GM12878 (cell line): Measurements from ENCODE around the gene RPL22. TPM values are rescaled to one million over a fixed set of nuclear protein-coding genes. Genes with fewer than 3 reads are reported as not detected.

ENCODE experiments used
- ATAC-seq: fragments of 200-7000 bp; cut with Tn5 transposase; 3 replicates; pipeline ENCODE4 v1.9.1; 2020; ENCODE audit warnings: mild to moderate bottlenecking, moderate library complexity
- BruUV-seq: library from RNA; stranded (reverse); fragments of 400-500 nt; replicated peaks from 2 replicates; lab custom pipeline; 2021; lab: Mats Ljungman, UMichigan
- CTCF ChIA-PET: fragments of 300-600 bp; sonication (Branson Sonifier 250); formaldehyde crosslinking; extraction: SDS; loops from one replicate; lab custom pipeline; 2021; ENCODE audit warnings: inconsistent platforms; lab: Yijun Ruan, JAX
- POLR2A ChIA-PET: fragments of 350-600 bp; formaldehyde crosslinking; extraction: SDS; loops from one replicate; lab custom pipeline; 2021; ENCODE audit warnings: inconsistent platforms; lab: Charles Lee
- RAD21 ChIA-PET: fragments of 300-600 bp; sonication (Branson Sonifier 250); formaldehyde crosslinking; loops from one replicate; lab custom pipeline; 2023; ENCODE audit warnings: antibody characterized with exemption; ENCODE audit not compliant: unreplicated experiment; lab: Charles Lee
- SMC1A ChIA-PET: fragments of 300-600 bp; sonication (Branson Sonifier 250); formaldehyde crosslinking; loops from one replicate; lab custom pipeline; 2023; ENCODE audit not compliant: unreplicated experiment, uncharacterized antibody; lab: Charles Lee
- DNase-seq: peaks from one replicate; pipeline ENCODE4 v3.0.0-alpha.2; 2011; ENCODE audit warnings: low read depth, low spot score
- FAIRE-seq: peaks from 3 replicates; lab custom pipeline; 2011; peaks lifted over from hg19 to GRCh38; lab: Jason Lieb, UNC
- H2AFZ ChIP-seq: 2 replicates; pipeline ENCODE4 v1.6.0; 2011; ENCODE audit warnings: low read depth, low read length, control low read depth; ENCODE audit not compliant: control insufficient read depth
- H3K27ac ChIP-seq: 2 replicates; pipeline ENCODE4 v1.5.1; 2011; ENCODE audit warnings: control low read depth; ENCODE audit not compliant: control insufficient read depth, insufficient read depth
- H3K27me3 ChIP-seq, 2 experiments: replicated peaks in 1 of 2; 2 replicates each; pipeline versions ENCODE4 v1.6.0 to v1.6.1; 2011; ENCODE audit warnings: low read length in 1 of 2; ENCODE audit not compliant: control insufficient read depth in 2 of 2, insufficient read depth in 2 of 2
- H3K36me3 ChIP-seq, 2 experiments: 2 replicates each; pipeline ENCODE4 v1.5.1; 2011; ENCODE audit warnings: low read length in 1 of 2; ENCODE audit not compliant: control insufficient read depth in 2 of 2, insufficient read depth in 2 of 2
- H3K4me1 ChIP-seq: 2 replicates; pipeline ENCODE4 v1.6.1; 2011; ENCODE audit warnings: mild to moderate bottlenecking, low read length, moderate library complexity, mixed read lengths; ENCODE audit not compliant: control insufficient read depth, insufficient read depth
- H3K4me2 ChIP-seq: 2 replicates; pipeline ENCODE4 v1.6.0; 2011; ENCODE audit warnings: control low read depth; ENCODE audit not compliant: control insufficient read depth, insufficient read depth
- H3K4me3 ChIP-seq: fragments of 200-600 bp; sonication (generic); 2 replicates; pipeline ENCODE4 v1.5.1; 2016
- H3K79me2 ChIP-seq: 2 replicates; pipeline ENCODE4 v1.6.0; 2011; ENCODE audit warnings: low read length; ENCODE audit not compliant: control insufficient read depth, insufficient read depth
- H3K9ac ChIP-seq: 2 replicates; pipeline ENCODE4 v1.8.0; 2011; ENCODE audit warnings: low read length, control low read depth, mixed read lengths; ENCODE audit not compliant: control insufficient read depth, insufficient read depth
- H3K9me3 ChIP-seq: replicated peaks from 3 replicates; pipeline ENCODE4 v1.5.1; 2011; ENCODE audit warnings: mild to moderate bottlenecking, low read length; ENCODE audit not compliant: control insufficient read depth, insufficient read depth
- H4K20me1 ChIP-seq: 2 replicates; pipeline ENCODE4 v1.6.0; 2011; ENCODE audit not compliant: control insufficient read depth, insufficient read depth
- BCLAF1 ChIP-seq: fragments of 450-650 bp; IDR thresholded peaks from 2 replicates; pipeline ENCODE4 v1.6.1; 2017; ENCODE audit warnings: antibody characterized with exemption, mild to moderate bottlenecking, moderate library complexity
- CHD4 ChIP-seq: fragments of 200-600 bp; sonication (generic); IDR thresholded peaks from 2 replicates; pipeline ENCODE4 v1.6.1; 2016; ENCODE audit warnings: mild to moderate bottlenecking
- EED ChIP-seq: sonication (generic); IDR thresholded peaks from 2 replicates; pipeline ENCODE4 v1.6.1; 2016; ENCODE audit warnings: antibody characterized with exemption, low read depth
- KLF5 ChIP-seq: fragments of 450-650 bp; IDR thresholded peaks from 2 replicates; pipeline ENCODE4 v1.6.1; 2014; ENCODE audit warnings: mild to moderate bottlenecking; ENCODE audit not compliant: partially characterized antibody
- NFXL1 ChIP-seq: fragments of 450-650 bp; IDR thresholded peaks from 2 replicates; pipeline ENCODE4 v1.6.1; 2017; ENCODE audit warnings: antibody characterized with exemption, mild to moderate bottlenecking, borderline replicate concordance
- NFYA ChIP-seq: IDR thresholded peaks from 2 replicates; pipeline ENCODE4 v1.6.1; 2011; ENCODE audit warnings: low read depth, mild to moderate bottlenecking, low read length, improper control_type of control experiment, borderline replicate concordance
- NKRF ChIP-seq: fragments of 450-650 bp; conservative IDR thresholded peaks from 2 replicates; pipeline ENCODE4 v1.6.1; 2017; ENCODE audit warnings: mild to moderate bottlenecking, moderate library complexity
- RAD21 ChIP-seq: IDR thresholded peaks from 2 replicates; pipeline ENCODE4 v1.6.1; 2011; ENCODE audit warnings: mild to moderate bottlenecking, low read depth, low read length, moderate library complexity; ENCODE audit not compliant: insufficient read depth
- RUNX3 ChIP-seq: IDR thresholded peaks from 2 replicates; pipeline ENCODE4 v1.6.1; 2012; ENCODE audit warnings: low read length, inconsistent platforms
- SIN3A ChIP-seq: IDR thresholded peaks from 2 replicates; pipeline ENCODE4 v1.6.1; 2012; ENCODE audit warnings: low read depth, low read length, improper control_type of control experiment
- SMAD5 ChIP-seq: IDR thresholded peaks from 2 replicates; pipeline ENCODE4 v1.6.1; 2016; ENCODE audit warnings: antibody characterized with exemption, low read depth
- SMC3 ChIP-seq: IDR thresholded peaks from 2 replicates; pipeline ENCODE4 v1.6.1; 2011; ENCODE audit warnings: low read length, improper control_type of control experiment, borderline replicate concordance
- SREBF1 ChIP-seq: IDR thresholded peaks from 2 replicates; pipeline ENCODE4 v1.6.1; 2012; ENCODE audit warnings: mild to moderate bottlenecking, low read length
- SREBF2 ChIP-seq: IDR thresholded peaks from 2 replicates; pipeline ENCODE4 v1.6.1; 2012; ENCODE audit warnings: mild to moderate bottlenecking, low read length
- SUPT20H ChIP-seq: IDR thresholded peaks from 2 replicates; pipeline ENCODE4 v1.6.1; 2011; ENCODE audit warnings: low read depth, mild to moderate bottlenecking, low read length, moderate library complexity, borderline replicate concordance; ENCODE audit not compliant: control insufficient read depth
- TARDBP ChIP-seq: IDR thresholded peaks from 2 replicates; pipeline ENCODE4 v1.6.1; 2016; ENCODE audit warnings: borderline replicate concordance
- TCF7 ChIP-seq: IDR thresholded peaks from 2 replicates; pipeline ENCODE4 v1.6.1; 2014; ENCODE audit warnings: antibody characterized with exemption, borderline replicate concordance
- ZNF24 ChIP-seq: fragments of 450-650 bp; IDR thresholded peaks from 2 replicates; pipeline ENCODE4 v1.6.1; 2017; ENCODE audit warnings: antibody characterized with exemption, mild to moderate bottlenecking
- ZNF274 ChIP-seq: IDR thresholded peaks from one replicate; pipeline ENCODE4 v1.8.0; 2011; ENCODE audit not compliant: insufficient read length, insufficient read depth
- ZZZ3 ChIP-seq: IDR thresholded peaks from 2 replicates; pipeline ENCODE4 v1.6.1; 2011; ENCODE audit warnings: low read depth; ENCODE audit not compliant: control insufficient read depth, insufficient read length
- WGBS: methylation state at CpG from one replicate; pipeline ENCODE4 v1.1.6; 2016; ENCODE audit warnings: low lambda C conversion rate; ENCODE audit not compliant: insufficient replicate concordance, insufficient coverage; ENCODE audit errors: missing lambda C conversion rate; 5-methylcytosine and 5-hydroxymethylcytosine counted together
- in situ Hi-C: fragments of 300-500 bp; cut with MboI; formaldehyde crosslinking; loops from 9 replicates; pipeline ENCODE4 v1.14.3; 2018; ENCODE audit warnings: mixed read lengths
- intact Hi-C: fragments of 100-400 bp; cut with micrococcal nuclease; formaldehyde crosslinking; loops from one replicate; pipeline ENCODE4 v1.14.2; 2022; ENCODE audit not compliant: unreplicated experiment
- polyA plus RNA-seq, 11 experiments: library from polyadenylated mRNA; depleted of rRNA in 4 of 11; unstranded in 6 of 11; stranded (reverse) in 5 of 11; fragments of >200 nt; fragmentation: Nextera tagmentation in 4 of 11; fragmentation: Illumina TruSeq in 1 of 11; extraction: Ambion mirVana in 4 of 11; extraction: Trizol in 1 of 11; gene quantifications; 1 replicate in 1 of 11; 2 replicates in 10 of 11; pipeline versions ENCODE4 v1.2.1 to v1.2.3, GENCODE V29; 2011 to 2016; ENCODE audit warnings: inconsistent platforms in 2 of 11, missing spikeins in 2 of 11, low read depth in 1 of 11
- total RNA-seq, 4 experiments: library from RNA; depleted of rRNA in 3 of 4; stranded (reverse); fragments of >200 nt in 3 of 4; fragmentation: Illumina TruSeq in 1 of 4; extraction: Trizol in 1 of 4; gene quantifications; 2 replicates each; pipeline versions ENCODE4 v1.2.1 to v1.2.3, GENCODE V29; 2013 to 2021

The RPL22 gene
- total and polyA plus RNA-seq, 10 of the 15 experiments (the other 5 are each of a cell fraction or from before 2014, with no cell fraction given) = 191 to 560 (median 430) TPM

GRCh38 chr1:6188466-6188865 is 10.9 kb downstream of the RPL22 start:
- no peak for TF ChIP-seq SREBF1
- no peak for TF ChIP-seq NFXL1
- no peak for TF ChIP-seq KLF5
- TF ChIP-seq CHD4 = no peak
- TF ChIP-seq TCF7 = no peak
- no peak for TF ChIP-seq BCLAF1
- no peak for TF ChIP-seq RUNX3
- no peak for TF ChIP-seq SMC3
- TF ChIP-seq ZNF274 = no peak
- no peak for TF ChIP-seq TARDBP
- TF ChIP-seq SUPT20H = no peak
- TF ChIP-seq RAD21 = no peak
- TF ChIP-seq ZZZ3 = no peak
- TF ChIP-seq SREBF2 = no peak
- TF ChIP-seq SIN3A = no peak
- TF ChIP-seq ZNF24 = no peak
- TF ChIP-seq NKRF = no peak
- no peak for TF ChIP-seq NFYA
- TF ChIP-seq EED = no peak
- TF ChIP-seq SMAD5 = no peak
- ATAC-seq (no peak), FAIRE-seq (no peak), DNase-seq (no peak)
- peaks cover 5% of the 10 kb centered on the region for H3K79me2 ChIP-seq
- intact Hi-C loops = no loop called here
- no peak overlapping the region for H2AFZ ChIP-seq
- H3K4me3 ChIP-seq = no peak overlapping the region
- ChIA-PET RAD21 (no interaction called here), POLR2A (no interaction called here), SMC1A (interaction anchor here (1.1 to 1.4 kb wide), 2 partner anchors 11 to 12 kb away, joined by 3 to 4 read pairs; no protein-coding TSS in a partner anchor), CTCF (interaction anchor here (1.3 to 1.8 kb wide), 2 partner anchors 9 to 11 kb away, joined by 4 to 11 read pairs; partner anchors contain the start of gene RPL22)
- no peaks in the 10 kb centered on the region for H3K27me3 ChIP-seq
- peaks cover 13 to 45% of the 10 kb centered on the region in 2 experiments for H3K36me3 ChIP-seq
- H3K9me3 ChIP-seq = no peaks in the 10 kb centered on the region
- H3K27ac ChIP-seq = no peak overlapping the region
- in situ Hi-C loops = no loop called here
- H3K4me2 ChIP-seq = 0 out of 2 replicates have a peak overlapping the region, but pooled peaks have one; percentile 22
- no TSS peak for BruUV-seq
- no peaks in the 10 kb centered on the region for H3K4me1 ChIP-seq
- H3K9ac ChIP-seq = no peak overlapping the region
- 99% methylated on average over 8 of the region's 8 CpGs for WGBS
- peaks cover 22% of the 10 kb centered on the region for H4K20me1 ChIP-seq
